GM18520 (cell line): Measurements from ENCODE around the gene TJP3.
"Not testable (repeated sequence)": the region's sequence is repeated elsewhere in the genome, so short reads cannot be mapped to it uniquely, and the experiment has no call there.

Experiments used
- ATAC-seq: cut with Tn5 transposase; IDR thresholded peaks from one replicate; pipeline ENCODE4 v1.9.1; 2021; ENCODE audit not compliant: unreplicated experiment

Gene TJP3, protein sequence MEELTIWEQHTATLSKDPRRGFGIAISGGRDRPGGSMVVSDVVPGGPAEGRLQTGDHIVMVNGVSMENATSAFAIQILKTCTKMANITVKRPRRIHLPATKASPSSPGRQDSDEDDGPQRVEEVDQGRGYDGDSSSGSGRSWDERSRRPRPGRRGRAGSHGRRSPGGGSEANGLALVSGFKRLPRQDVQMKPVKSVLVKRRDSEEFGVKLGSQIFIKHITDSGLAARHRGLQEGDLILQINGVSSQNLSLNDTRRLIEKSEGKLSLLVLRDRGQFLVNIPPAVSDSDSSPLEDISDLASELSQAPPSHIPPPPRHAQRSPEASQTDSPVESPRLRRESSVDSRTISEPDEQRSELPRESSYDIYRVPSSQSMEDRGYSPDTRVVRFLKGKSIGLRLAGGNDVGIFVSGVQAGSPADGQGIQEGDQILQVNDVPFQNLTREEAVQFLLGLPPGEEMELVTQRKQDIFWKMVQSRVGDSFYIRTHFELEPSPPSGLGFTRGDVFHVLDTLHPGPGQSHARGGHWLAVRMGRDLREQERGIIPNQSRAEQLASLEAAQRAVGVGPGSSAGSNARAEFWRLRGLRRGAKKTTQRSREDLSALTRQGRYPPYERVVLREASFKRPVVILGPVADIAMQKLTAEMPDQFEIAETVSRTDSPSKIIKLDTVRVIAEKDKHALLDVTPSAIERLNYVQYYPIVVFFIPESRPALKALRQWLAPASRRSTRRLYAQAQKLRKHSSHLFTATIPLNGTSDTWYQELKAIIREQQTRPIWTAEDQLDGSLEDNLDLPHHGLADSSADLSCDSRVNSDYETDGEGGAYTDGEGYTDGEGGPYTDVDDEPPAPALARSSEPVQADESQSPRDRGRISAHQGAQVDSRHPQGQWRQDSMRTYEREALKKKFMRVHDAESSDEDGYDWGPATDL

GRCh38 chr19:3708207-3708931 lies at the start of gene TJP3:
TJP3 (plus strand) TSS chr19:3708384; CDS start chr19:3728433, 20,049 bp downstream.
- no peak for ATAC-seq

DNA sequence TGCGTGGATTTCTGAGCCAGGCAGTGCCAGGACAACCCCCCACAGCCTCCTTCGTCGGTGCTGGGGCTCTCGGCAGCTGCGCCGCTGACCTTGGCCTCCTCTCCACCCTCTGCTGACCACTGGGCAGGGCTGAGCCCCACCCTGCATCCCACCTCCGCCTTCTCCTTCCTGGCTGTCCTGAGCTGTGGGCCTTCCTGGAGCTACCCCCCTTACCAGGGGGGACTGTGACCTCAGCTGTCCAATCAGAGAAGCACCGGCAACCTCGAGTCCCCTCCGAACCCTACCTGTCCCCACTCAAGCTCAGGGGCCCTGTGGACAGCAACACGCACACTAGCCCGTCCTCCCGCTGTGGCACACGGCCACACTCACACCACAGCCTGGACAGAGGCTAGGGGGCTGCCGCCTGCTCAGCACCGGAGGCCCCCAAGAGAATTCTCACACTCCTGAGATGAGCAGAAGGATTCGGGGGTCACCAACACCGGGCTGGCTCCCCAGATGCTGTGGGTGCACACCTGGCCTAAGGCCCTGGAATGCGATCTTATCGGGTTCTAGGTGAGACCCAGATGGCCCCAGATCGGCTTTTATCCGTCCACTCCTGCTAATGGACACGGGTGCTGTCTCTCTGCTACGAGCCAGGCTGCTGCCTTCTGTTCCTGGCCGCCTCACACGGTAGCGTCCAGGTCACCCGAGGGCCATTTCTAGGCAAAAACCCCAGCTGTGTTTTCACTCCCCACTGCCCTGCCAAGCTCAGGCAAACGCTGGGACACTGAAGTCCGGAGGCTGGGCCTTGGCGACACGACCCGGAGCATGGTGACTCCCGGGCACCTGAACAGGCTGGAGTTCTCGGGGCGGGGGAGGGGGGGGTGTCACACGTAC lies 49.1 kb upstream of the TJP3 start:
- ATAC-seq, result no peak

DNA sequence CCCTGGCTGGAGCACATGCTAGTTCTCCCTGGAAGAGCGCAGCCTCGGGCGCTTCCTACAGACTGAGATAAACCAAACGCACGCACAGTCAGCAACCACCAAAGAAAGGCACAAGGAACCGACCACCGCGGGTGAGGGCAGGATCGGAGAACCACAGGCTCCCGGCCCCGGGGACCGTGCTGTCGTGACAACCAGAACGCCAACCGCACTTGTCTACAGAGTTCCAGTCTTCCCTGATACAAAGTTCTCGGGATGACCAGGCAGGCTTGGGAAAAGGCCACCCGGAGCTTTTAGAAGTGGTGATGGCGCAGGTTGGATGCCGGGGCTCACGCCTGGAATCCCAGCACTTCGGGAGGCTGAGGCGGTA lies 48.5 kb upstream of the TJP3 start:
- no peak for ATAC-seq

GRCh38 chr19:3660493-3661219 lies 47.5 kb upstream of the TJP3 start:
- ATAC-seq, result no peak

GRCh38 chr19:3661284-3662238 lies 46.6 kb upstream of the TJP3 start:
- no peak for ATAC-seq

- ATAC-seq, result no peak
Observed at GRCh38 chr19:3663838-3664237, 44.3 kb upstream of the TJP3 start.

GRCh38 chr19:3664879-3665642 lies 43.1 kb upstream of the TJP3 start:
- no peak for ATAC-seq

GRCh38 chr19:3665681-3666544 lies 42.3 kb upstream of the TJP3 start:
- ATAC-seq, result no peak

- ATAC-seq, result not testable (repeated sequence)
Observed at GRCh38 chr19:3666545-3666856, 41.7 kb upstream of the TJP3 start.

- ATAC-seq, result no peak
Observed at GRCh38 chr19:3667037-3667638, 41.0 kb upstream of the TJP3 start.

GRCh38 chr19:3667766-3668165 lies 40.4 kb upstream of the TJP3 start:
- no peak for ATAC-seq

- no peak for ATAC-seq
Observed at GRCh38 chr19:3668331-3669081, 39.7 kb upstream of the TJP3 start.

GRCh38 chr19:3669082-3669946 lies 38.9 kb upstream of the TJP3 start:
- no peak for ATAC-seq

GRCh38 chr19:3669947-3670795 lies 38.0 kb upstream of the TJP3 start:
- no peak for ATAC-seq
